Prostate gland (tissue), 2 donors: ENCODE data around the gene MIPOL1. TPM values are rescaled to one million over a fixed set of nuclear protein-coding genes. Genes with fewer than 3 reads are reported as not detected.

Experiments
- DNase-seq: peaks from one replicate; pipeline ENCODE4 v3.0.0-alpha.2; 2019; ENCODE audit warnings: low spot score
- H3K27ac ChIP-seq, 2 donors: fragments of 200-600 bp; sonication (generic); 2 replicates each; pipeline ENCODE4 v1.5.1; 2017 to 2019
- H3K27me3 ChIP-seq: fragments of 200-600 bp; sonication (generic); replicated peaks from 2 replicates; pipeline ENCODE4 v1.5.1; 2019; ENCODE audit not compliant: insufficient read depth
- H3K36me3 ChIP-seq, 2 donors: fragments of 200-600 bp; sonication (generic); 1 replicate in 1 of 2; 2 replicates in 1 of 2; pipeline versions ENCODE4 v1.5.1 to v1.8.1; 2017 to 2019
- H3K4me1 ChIP-seq: fragments of 200-600 bp; sonication (generic); replicated peaks from 2 replicates; pipeline ENCODE4 v1.5.1; 2019
- H3K4me3 ChIP-seq, 2 donors: fragments of 200-600 bp; sonication (generic); 2 replicates each; pipeline ENCODE4 v1.5.1; 2017 to 2019
- H3K9me3 ChIP-seq: fragments of 200-600 bp; sonication (generic); 2 replicates; pipeline ENCODE4 v1.5.1; 2017
- CTCF ChIP-seq, 4 experiments: fragments of 200-600 bp in 2 of 4; fragments of 450-650 bp in 2 of 4; sonication (generic) in 2 of 4; IDR thresholded peaks; 1 replicate in 3 of 4; 2 replicates in 1 of 4; pipeline ENCODE4 v1.5.1; 2016 to 2019; ENCODE audit warnings: antibody characterized with exemption in 4 of 4, mild to moderate bottlenecking in 2 of 4, moderate library complexity in 2 of 4
- POLR2A ChIP-seq: fragments of 450-650 bp; IDR thresholded peaks from one replicate; pipeline ENCODE4 v1.6.1; 2016; ENCODE audit warnings: antibody characterized with exemption, mild to moderate bottlenecking
- POLR2AphosphoS5 ChIP-seq: sonication (generic); formaldehyde crosslinking; IDR thresholded peaks from one replicate; pipeline ENCODE4 v1.6.1; 2017; ENCODE audit warnings: antibody characterized with exemption
- WGBS: methylation state at CpG from one replicate; pipeline ENCODE4 v1.1.5; 2018; 5-methylcytosine and 5-hydroxymethylcytosine counted together
- intact Hi-C: fragments of 100-400 bp; cut with DNase I; formaldehyde crosslinking; loops from one replicate; pipeline ENCODE4 v1.14.2; 2022
- total RNA-seq, 2 donors: library from RNA; depleted of rRNA; stranded (reverse); fragments of >200 nt; gene quantifications; one replicate each; pipeline ENCODE4 v1.1.0, GENCODE V29; 2016

MIPOL1 gene
- total RNA-seq, 2 donors from 2014 or later = 14.4 to 31.4 TPM

- WGBS = 95% methylated on average over 3 of the region's 3 CpGs
- Histone ChIP-seq H3K27ac (no peak overlapping the region), H3K36me3 (no peaks in the 10 kb centered on the region), H3K4me3 (no peak overlapping the region), H3K27me3 (no peaks in the 10 kb centered on the region), H3K9me3 (no peaks in the 10 kb centered on the region), H3K4me1 (no peaks in the 10 kb centered on the region)
- intact Hi-C loops = no loop called here
- DNase-seq = no peak
- TF ChIP-seq POLR2A (no peak), CTCF (IDR thresholded peaks at IDR 0.05) (no peak), POLR2AphosphoS5 (no peak)
Observed at GRCh38 chr14:37397941-37398215, 200.1 kb downstream of the MIPOL1 start.

GRCh38 chr14:37399517-37399916 lies 201.8 kb downstream of the MIPOL1 start:
- Histone ChIP-seq H3K36me3 (no peaks in the 10 kb centered on the region), H3K4me3 (no peak overlapping the region), H3K4me1 (no peaks in the 10 kb centered on the region), H3K27ac (no peak overlapping the region), H3K27me3 (no peaks in the 10 kb centered on the region), H3K9me3 (no peaks in the 10 kb centered on the region)
- intact Hi-C loops = no loop called here
- TF ChIP-seq POLR2A (no peak), POLR2AphosphoS5 (no peak), CTCF (IDR thresholded peaks at IDR 0.05) (no peak)
- no peak for DNase-seq

GRCh38 chr14:37401093-37401492 lies 203.4 kb downstream of the MIPOL1 start:
- Histone ChIP-seq H3K4me3 (no peak overlapping the region), H3K9me3 (no peaks in the 10 kb centered on the region), H3K4me1 (no peaks in the 10 kb centered on the region), H3K27ac (no peak overlapping the region), H3K36me3 (no peaks in the 10 kb centered on the region), H3K27me3 (no peaks in the 10 kb centered on the region)
- no peak for DNase-seq
- 93% methylated on average over 1 of the region's 1 CpG for WGBS
- intact Hi-C loops = no loop called here
- TF ChIP-seq CTCF (IDR thresholded peaks at IDR 0.05) (no peak), POLR2A (no peak), POLR2AphosphoS5 (no peak)

- no peaks in the 10 kb centered on the region for H3K36me3 ChIP-seq
- DNase-seq = no peak
- H3K4me1 ChIP-seq = no peaks in the 10 kb centered on the region
- H3K27me3 ChIP-seq = no peaks in the 10 kb centered on the region
- WGBS = 41% methylated on average over 1 of the region's 1 CpG
- no peaks in the 10 kb centered on the region for H3K9me3 ChIP-seq
- H3K4me3 ChIP-seq = no peak overlapping the region
- no peak overlapping the region for H3K27ac ChIP-seq
- TF ChIP-seq POLR2AphosphoS5 = no peak
- no peak for TF ChIP-seq CTCF (IDR thresholded peaks at IDR 0.05)
- no peak for TF ChIP-seq POLR2A
- intact Hi-C loops = no loop called here
Observed at GRCh38 chr14:37403626-37404025, 205.9 kb downstream of the MIPOL1 start.

- no peaks in the 10 kb centered on the region for H3K27me3 ChIP-seq
- WGBS = 55% methylated on average over 2 of the region's 2 CpGs
- H3K36me3 ChIP-seq = no peaks in the 10 kb centered on the region
- no peaks in the 10 kb centered on the region for H3K9me3 ChIP-seq
- no peak for TF ChIP-seq POLR2A
- no peak for TF ChIP-seq POLR2AphosphoS5
- TF ChIP-seq CTCF (IDR thresholded peaks at IDR 0.05) = no peak
- no peak overlapping the region for H3K4me3 ChIP-seq
- no peak for DNase-seq
- no peaks in the 10 kb centered on the region for H3K4me1 ChIP-seq
- intact Hi-C loops = no loop called here
- no peak overlapping the region for H3K27ac ChIP-seq
Observed at GRCh38 chr14:37406095-37406494, 208.4 kb downstream of the MIPOL1 start.
